KOPT-K1 (cell line): ENCODE measurements around the gene RAI2.

Experiments
- H3K27ac ChIP-seq: fragments of 200-600 bp; sonication (generic); 2 replicates; pipeline ENCODE4 v1.5.1; 2016; ENCODE audit warnings: antibody characterized with exemption, mild to moderate bottlenecking, low read depth, low read length; ENCODE audit not compliant: poor library complexity, severe bottlenecking
- H3K36me3 ChIP-seq: fragments of 200-600 bp; sonication (generic); 2 replicates; pipeline ENCODE4 v1.5.1; 2017; ENCODE audit warnings: antibody characterized with exemption, mild to moderate bottlenecking, low read length, moderate library complexity; ENCODE audit not compliant: insufficient read depth
- H3K9me3 ChIP-seq: fragments of 200-600 bp; sonication (generic); 2 replicates; pipeline ENCODE4 v1.5.1; 2017; ENCODE audit warnings: antibody characterized with exemption, low read length, mild to moderate bottlenecking; ENCODE audit not compliant: insufficient read depth, poor library complexity, severe bottlenecking

Gene RAI2

GRCh38 chrX:17774053-17774452 lies 87.0 kb downstream of the RAI2 start:
- Histone ChIP-seq H3K9me3 (no peaks in the 10 kb centered on the region), H3K27ac (no peak overlapping the region), H3K36me3 (no peaks in the 10 kb centered on the region)

GRCh38 chrX:17773221-17773876 lies 87.7 kb downstream of the RAI2 start:
- peak overlapping the region; percentile 53 for H3K27ac ChIP-seq
- no peaks in the 10 kb centered on the region for H3K36me3 ChIP-seq
- H3K9me3 ChIP-seq: no peaks in the 10 kb centered on the region

- H3K9me3 ChIP-seq: no peaks in the 10 kb centered on the region
- H3K27ac ChIP-seq: peak overlapping the region; percentile 53
- H3K36me3 ChIP-seq: no peaks in the 10 kb centered on the region
Observed at GRCh38 chrX:17769701-17770269, 91.3 kb downstream of the RAI2 start.

- peak overlapping the region; percentile 53 for H3K27ac ChIP-seq
- no peaks in the 10 kb centered on the region for H3K9me3 ChIP-seq
- no peaks in the 10 kb centered on the region for H3K36me3 ChIP-seq
Observed at GRCh38 chrX:17768997-17769396, 92.1 kb downstream of the RAI2 start.

- Histone ChIP-seq H3K36me3 (no peaks in the 10 kb centered on the region), H3K9me3 (no peaks in the 10 kb centered on the region), H3K27ac (no peak overlapping the region)
Observed at GRCh38 chrX:17767734-17768133, 93.4 kb downstream of the RAI2 start.

GRCh38 chrX:17759990-17760389 lies 101.1 kb downstream of the RAI2 start:
- Histone ChIP-seq H3K9me3 (no peaks in the 10 kb centered on the region), H3K27ac (no peak overlapping the region), H3K36me3 (no peaks in the 10 kb centered on the region)

- no peaks in the 10 kb centered on the region for H3K36me3 ChIP-seq
- no peak overlapping the region for H3K27ac ChIP-seq
- no peaks in the 10 kb centered on the region for H3K9me3 ChIP-seq
Observed at GRCh38 chrX:17758382-17758781, 102.7 kb downstream of the RAI2 start.

- Histone ChIP-seq H3K9me3 (no peaks in the 10 kb centered on the region), H3K27ac (no peak overlapping the region), H3K36me3 (peaks cover 22% of the 10 kb centered on the region)
Observed at GRCh38 chrX:17750436-17750835, 110.7 kb downstream of the RAI2 start.
